ENCODE measurements around the gene INPP5A. TPM values are rescaled to one million over a fixed set of nuclear protein-coding genes. Genes with fewer than 3 reads are reported as not detected.

Gene INPP5A
- total RNA-seq, 2 donors from 2014 or later: 20.7 to 26.7 TPM

DNA sequence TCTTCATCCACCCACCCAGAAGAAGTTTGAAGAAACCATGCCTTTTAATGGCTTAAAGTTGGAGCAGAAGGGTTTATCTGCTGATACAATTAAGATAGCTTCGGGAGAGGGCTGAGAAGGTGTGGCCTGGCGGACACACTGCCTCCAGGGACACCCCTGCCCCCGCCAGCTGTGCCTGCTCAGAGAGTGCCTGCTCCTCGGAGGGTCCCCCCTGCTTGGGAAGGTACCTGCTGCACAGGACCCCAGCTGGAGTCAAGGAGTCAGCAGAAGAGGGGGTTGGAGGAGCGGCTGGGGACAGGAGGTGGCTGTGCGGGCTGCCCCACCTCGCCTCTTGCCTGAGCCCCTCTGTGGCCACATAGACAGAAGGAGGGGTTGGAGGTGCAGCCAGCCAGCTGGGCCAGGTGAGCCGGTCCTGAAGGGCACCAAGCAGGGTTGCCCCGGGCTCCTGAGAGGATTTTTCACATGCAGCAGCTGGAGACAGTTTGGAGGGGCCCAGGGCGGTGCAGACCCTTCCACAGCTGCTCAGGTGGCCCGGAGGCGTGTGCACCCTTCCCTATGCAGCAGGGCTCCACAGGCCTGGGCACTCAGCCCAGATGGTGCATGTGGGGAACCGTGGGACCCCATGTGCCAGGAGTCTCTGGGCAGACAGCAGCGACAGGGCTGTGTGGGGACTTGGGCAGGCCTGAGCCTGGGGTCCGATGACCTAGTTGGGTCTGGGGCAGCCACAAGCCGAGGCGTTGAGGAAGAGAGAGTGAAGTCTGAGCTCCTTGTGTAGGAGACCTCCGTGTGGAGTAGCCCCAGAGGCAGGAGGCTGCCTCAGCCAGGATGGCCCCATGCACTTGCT is 118.9 kb downstream of the INPP5A start:
- Mint-ChIP-seq H3K4me1 (peaks cover 2% of the 10 kb centered on the region), H3K27ac (no peak overlapping the region), H3K36me3 (ENCODE audit: low read depth) (peaks cover 7% of the 10 kb centered on the region), H3K4me3 (no peak overlapping the region), H3K27me3 (ENCODE audit: insufficient read depth) (no peaks in the 10 kb centered on the region), H3K9me3 (no peaks in the 10 kb centered on the region)
- Histone ChIP-seq H3K9ac (ENCODE audit: extremely low read depth, low read length, poor library complexity, severe bottlenecking) (no peak overlapping the region), H3K4me3 (ENCODE audit: low read length) (no peak overlapping the region), H3K27ac (ENCODE audit: low read depth, low read length) (no peak overlapping the region), H3K36me3 (ENCODE audit: control insufficient read depth, insufficient read depth, low read length) (peaks cover 5% of the 10 kb centered on the region), H3K9me3 (ENCODE audit: control insufficient read depth, low read length) (no peaks in the 10 kb centered on the region), H3K27me3 (ENCODE audit: control insufficient read depth, insufficient read depth, low read length, poor library complexity, severe bottlenecking) (no peaks in the 10 kb centered on the region), H3K4me1 (ENCODE audit: control insufficient read depth, insufficient read depth, low read length) (no peaks in the 10 kb centered on the region)
- DNase-seq: no peak
- TF ChIP-seq CTCF (conservative IDR thresholded peaks at IDR 0.05): no peak
- WGBS, 2 experiments (ENCODE audit: insufficient coverage in 1 of 2, insufficient read length in 1 of 2): 86 to 93% methylated on average over 11 to 18 of the region's 18 CpGs

DNA sequence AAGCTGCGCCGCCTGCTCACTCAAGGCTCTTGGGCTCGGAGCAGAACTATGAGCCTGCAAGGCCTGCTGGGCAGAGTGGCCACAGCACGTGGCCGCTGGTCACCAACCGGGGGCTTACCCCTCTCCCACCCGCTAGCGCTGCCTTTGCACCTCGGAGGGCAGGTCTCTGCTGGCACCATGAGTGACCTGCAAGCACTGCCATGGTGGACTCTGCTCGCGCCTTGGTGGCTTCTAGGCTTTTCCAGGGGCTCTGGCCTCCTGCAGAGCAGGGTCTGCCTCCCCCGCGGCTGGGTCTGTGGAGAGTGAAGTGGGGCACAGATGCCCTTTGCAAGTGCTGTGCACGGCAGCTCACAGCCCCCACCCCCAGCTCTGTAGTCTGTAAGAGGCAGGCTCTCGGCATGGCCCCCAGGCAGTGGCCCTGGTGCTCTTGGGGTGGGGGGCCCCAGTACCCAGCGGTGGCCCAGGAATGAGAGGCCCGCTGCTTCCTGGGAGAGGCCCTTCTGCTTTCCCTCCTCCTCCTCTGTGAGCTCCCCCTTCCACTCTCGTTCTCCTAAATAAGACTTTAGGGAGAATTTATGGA is 119.6 kb downstream of the INPP5A start:
- Histone ChIP-seq H3K27ac (ENCODE audit: low read depth, low read length) (no peak overlapping the region), H3K36me3 (ENCODE audit: control insufficient read depth, insufficient read depth, low read length) (peaks cover 5% of the 10 kb centered on the region), H3K9ac (ENCODE audit: extremely low read depth, low read length, poor library complexity, severe bottlenecking) (no peak overlapping the region), H3K9me3 (ENCODE audit: control insufficient read depth, low read length) (no peaks in the 10 kb centered on the region), H3K4me1 (ENCODE audit: control insufficient read depth, insufficient read depth, low read length) (no peaks in the 10 kb centered on the region), H3K4me3 (ENCODE audit: low read length) (no peak overlapping the region), H3K27me3 (ENCODE audit: control insufficient read depth, insufficient read depth, low read length, poor library complexity, severe bottlenecking) (no peaks in the 10 kb centered on the region)
- Mint-ChIP-seq H3K36me3 (ENCODE audit: low read depth) (peaks cover 7% of the 10 kb centered on the region), H3K27me3 (ENCODE audit: insufficient read depth) (no peaks in the 10 kb centered on the region), H3K4me3 (no peak overlapping the region), H3K27ac (no peak overlapping the region), H3K4me1 (peaks cover 2% of the 10 kb centered on the region), H3K9me3 (no peaks in the 10 kb centered on the region)
- 93 to 98% methylated on average over 7 to 17 of the region's 18 CpGs for WGBS, 2 experiments (ENCODE audit: insufficient coverage in 1 of 2, insufficient read length in 1 of 2)
- no peak for TF ChIP-seq CTCF (conservative IDR thresholded peaks at IDR 0.05)
- no peak for DNase-seq

DNA sequence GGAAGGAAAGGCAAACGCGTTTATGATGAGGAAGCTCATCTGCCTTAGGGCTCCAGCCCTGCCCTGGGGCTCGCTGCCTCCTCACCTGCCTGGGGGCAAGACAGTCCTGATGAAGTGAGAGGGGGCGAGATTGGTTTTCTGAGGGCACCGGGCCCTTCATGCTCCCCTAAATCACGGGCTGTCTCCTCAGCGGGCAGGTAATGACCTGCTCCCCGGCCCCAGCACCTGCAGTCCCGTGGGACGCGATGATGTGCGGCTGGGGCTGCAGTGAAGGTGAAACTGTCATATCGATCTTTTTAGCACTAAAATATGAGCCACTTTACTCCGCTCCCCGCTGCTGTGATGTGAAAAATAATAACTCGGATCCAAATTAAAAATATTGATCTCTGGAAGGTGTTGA is 120.2 kb downstream of the INPP5A start:
- no peak overlapping the region for H3K9ac ChIP-seq (ENCODE audit: extremely low read depth, low read length, poor library complexity, severe bottlenecking)
- Mint-ChIP-seq H3K4me3 (no peak overlapping the region), H3K27me3 (ENCODE audit: insufficient read depth) (no peaks in the 10 kb centered on the region), H3K9me3 (no peaks in the 10 kb centered on the region), H3K4me1 (peaks cover 2% of the 10 kb centered on the region), H3K27ac (no peak overlapping the region), H3K36me3 (ENCODE audit: low read depth) (peaks cover 7% of the 10 kb centered on the region)
- H3K4me3 ChIP-seq (ENCODE audit: low read length): no peak overlapping the region
- no peaks in the 10 kb centered on the region for H3K4me1 ChIP-seq (ENCODE audit: control insufficient read depth, insufficient read depth, low read length)
- H3K9me3 ChIP-seq (ENCODE audit: control insufficient read depth, low read length): no peaks in the 10 kb centered on the region
- WGBS, 2 experiments (ENCODE audit: insufficient coverage in 1 of 2, insufficient read length in 1 of 2): 93 to 97% methylated on average over 14 to 16 of the region's 16 CpGs
- H3K27me3 ChIP-seq (ENCODE audit: control insufficient read depth, insufficient read depth, low read length, poor library complexity, severe bottlenecking): no peaks in the 10 kb centered on the region
- peaks cover 5% of the 10 kb centered on the region for H3K36me3 ChIP-seq (ENCODE audit: control insufficient read depth, insufficient read depth, low read length)
- DNase-seq: no peak
- no peak for TF ChIP-seq CTCF (conservative IDR thresholded peaks at IDR 0.05)
- no peak overlapping the region for H3K27ac ChIP-seq (ENCODE audit: low read depth, low read length)
